Natural killer cell (primary cell): ENCODE results near the gene CLEC4E. TPM values are rescaled to one million over a fixed set of nuclear protein-coding genes. Genes with fewer than 3 reads are reported as not detected.

Source experiments
- ATAC-seq, 3 donors: fragments of 150-1000 bp in 2 of 3; fragments of 200-7000 bp in 1 of 3; cut with Tn5 transposase; 1 replicate in 1 of 3; 2 replicates in 2 of 3; pipeline ENCODE4 v1.10.0; 2021; ENCODE audit warnings: mild to moderate bottlenecking in 2 of 3, moderate library complexity in 2 of 3
- DNase-seq, 2 donors: peaks; one replicate each; pipeline versions ENCODE4 v3.0.0 to v3.0.0-alpha.2; 2013 to 2021; ENCODE audit warnings: mixed read lengths in 1 of 2
- H3K27ac ChIP-seq: one replicate; pipeline ENCODE4 v1.5.1; 2013; ENCODE audit warnings: mild to moderate bottlenecking, low read length
- H3K27me3 ChIP-seq: one replicate; pipeline ENCODE4 v1.6.1; 2013; ENCODE audit warnings: low read length; ENCODE audit not compliant: control insufficient read depth, insufficient read depth
- H3K36me3 ChIP-seq: one replicate; pipeline ENCODE4 v1.6.1; 2013; ENCODE audit warnings: low read length; ENCODE audit not compliant: control insufficient read depth, insufficient read depth
- H3K4me1 ChIP-seq: one replicate; pipeline ENCODE4 v1.6.1; 2013; ENCODE audit warnings: low read length; ENCODE audit not compliant: control insufficient read depth, insufficient read depth
- H3K4me3 ChIP-seq: one replicate; pipeline ENCODE4 v1.5.1; 2013; ENCODE audit warnings: low read length
- H3K9me3 ChIP-seq: one replicate; pipeline ENCODE4 v1.6.1; 2013; ENCODE audit warnings: low read length; ENCODE audit not compliant: control insufficient read depth, insufficient read depth
- H3K27ac Mint-ChIP-seq, 2 donors: one replicate each; pipeline ENCODE4 v1.8.0; 2022; ENCODE audit warnings: mild to moderate bottlenecking in 2 of 2, mixed read lengths in 2 of 2, moderate library complexity in 1 of 2
- H3K27me3 Mint-ChIP-seq, 2 donors: one replicate each; pipeline ENCODE4 v1.8.0; 2022; ENCODE audit warnings: low read depth in 2 of 2, mixed read lengths in 2 of 2
- H3K36me3 Mint-ChIP-seq: one replicate; pipeline ENCODE4 v1.8.0; 2022; ENCODE audit warnings: mixed read lengths
- H3K4me1 Mint-ChIP-seq, 2 donors: one replicate each; pipeline ENCODE4 v1.8.0; 2022; ENCODE audit warnings: mixed read lengths in 2 of 2
- H3K4me3 Mint-ChIP-seq: one replicate; pipeline ENCODE4 v1.8.0; 2022; ENCODE audit warnings: mild to moderate bottlenecking, moderate library complexity, mixed read lengths
- H3K9me3 Mint-ChIP-seq, 2 donors: one replicate each; pipeline ENCODE4 v1.8.0; 2022; ENCODE audit warnings: mixed read lengths in 2 of 2
- WGBS: methylation state at CpG from one replicate; pipeline ENCODE4 v1.1.7; 2013; ENCODE audit warnings: missing lambda C conversion rate; ENCODE audit not compliant: insufficient coverage; 5-methylcytosine and 5-hydroxymethylcytosine counted together
- intact Hi-C: fragments of 100-400 bp; cut with micrococcal nuclease; formaldehyde crosslinking; loops from one replicate; pipeline ENCODE4 v1.14.2; 2022
- total RNA-seq, 4 donors: library from RNA; stranded (reverse); fragments of 120-200 nt in 1 of 4; gene quantifications; one replicate each; pipeline versions ENCODE4 v1.2.3 to v1.2.4, GENCODE V29; 2013 to 2022
- TF ChIP-seq, protein P1 (sequence below): fragments of 200-600 bp; IDR thresholded peaks from one replicate; pipeline ENCODE4 v1.8.0; 2022; ENCODE audit warnings: antibody characterized with exemption

CLEC4E gene
- total RNA-seq, 3 donors from 2014 or later (not counting 1 experiment from before 2014, with no cell fraction given), result 3.3 to 9.1 TPM; not detected in 1

DNA sequence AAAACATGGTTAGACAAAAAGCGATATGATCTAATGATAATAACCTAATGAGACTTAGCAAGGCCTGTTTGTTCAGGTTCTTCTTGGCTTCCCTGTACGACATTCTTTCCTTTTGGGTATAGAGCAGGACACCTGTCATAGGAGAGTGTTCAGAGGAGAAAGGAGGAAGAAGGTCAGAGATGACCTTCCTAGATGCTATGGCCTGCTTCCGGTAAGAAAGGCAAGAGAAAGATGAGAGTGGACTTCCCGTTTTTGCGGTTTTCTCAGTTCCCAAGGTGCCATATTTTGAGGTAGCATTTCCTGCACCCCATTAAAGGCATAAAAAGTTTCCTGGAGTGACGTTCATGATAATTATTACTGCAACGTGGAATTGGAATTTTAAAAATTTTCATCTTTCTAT is 8.7 kb downstream of the CLEC4E start:
- TF ChIP-seq, protein P1, sequence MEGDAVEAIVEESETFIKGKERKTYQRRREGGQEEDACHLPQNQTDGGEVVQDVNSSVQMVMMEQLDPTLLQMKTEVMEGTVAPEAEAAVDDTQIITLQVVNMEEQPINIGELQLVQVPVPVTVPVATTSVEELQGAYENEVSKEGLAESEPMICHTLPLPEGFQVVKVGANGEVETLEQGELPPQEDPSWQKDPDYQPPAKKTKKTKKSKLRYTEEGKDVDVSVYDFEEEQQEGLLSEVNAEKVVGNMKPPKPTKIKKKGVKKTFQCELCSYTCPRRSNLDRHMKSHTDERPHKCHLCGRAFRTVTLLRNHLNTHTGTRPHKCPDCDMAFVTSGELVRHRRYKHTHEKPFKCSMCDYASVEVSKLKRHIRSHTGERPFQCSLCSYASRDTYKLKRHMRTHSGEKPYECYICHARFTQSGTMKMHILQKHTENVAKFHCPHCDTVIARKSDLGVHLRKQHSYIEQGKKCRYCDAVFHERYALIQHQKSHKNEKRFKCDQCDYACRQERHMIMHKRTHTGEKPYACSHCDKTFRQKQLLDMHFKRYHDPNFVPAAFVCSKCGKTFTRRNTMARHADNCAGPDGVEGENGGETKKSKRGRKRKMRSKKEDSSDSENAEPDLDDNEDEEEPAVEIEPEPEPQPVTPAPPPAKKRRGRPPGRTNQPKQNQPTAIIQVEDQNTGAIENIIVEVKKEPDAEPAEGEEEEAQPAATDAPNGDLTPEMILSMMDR, result no peak
- Mint-ChIP-seq H3K9me3 (no peaks in the 10 kb centered on the region), H3K4me3 (no peak overlapping the region), H3K27ac (no peak overlapping the region), H3K36me3 (no peaks in the 10 kb centered on the region), H3K4me1 (no peaks in the 10 kb centered on the region), H3K27me3 (peaks cover 18 to 32% of the 10 kb centered on the region in 2 donors)
- Histone ChIP-seq H3K36me3 (no peaks in the 10 kb centered on the region), H3K4me3 (no peak overlapping the region), H3K4me1 (no peaks in the 10 kb centered on the region), H3K27ac (no peak overlapping the region), H3K9me3 (no peaks in the 10 kb centered on the region), H3K27me3 (peaks cover 6% of the 10 kb centered on the region)
- 81% methylated on average over 5 of the region's 7 CpGs for WGBS
- ATAC-seq (no peak), DNase-seq (no peak)
- intact Hi-C loops, result no loop called here

DNA sequence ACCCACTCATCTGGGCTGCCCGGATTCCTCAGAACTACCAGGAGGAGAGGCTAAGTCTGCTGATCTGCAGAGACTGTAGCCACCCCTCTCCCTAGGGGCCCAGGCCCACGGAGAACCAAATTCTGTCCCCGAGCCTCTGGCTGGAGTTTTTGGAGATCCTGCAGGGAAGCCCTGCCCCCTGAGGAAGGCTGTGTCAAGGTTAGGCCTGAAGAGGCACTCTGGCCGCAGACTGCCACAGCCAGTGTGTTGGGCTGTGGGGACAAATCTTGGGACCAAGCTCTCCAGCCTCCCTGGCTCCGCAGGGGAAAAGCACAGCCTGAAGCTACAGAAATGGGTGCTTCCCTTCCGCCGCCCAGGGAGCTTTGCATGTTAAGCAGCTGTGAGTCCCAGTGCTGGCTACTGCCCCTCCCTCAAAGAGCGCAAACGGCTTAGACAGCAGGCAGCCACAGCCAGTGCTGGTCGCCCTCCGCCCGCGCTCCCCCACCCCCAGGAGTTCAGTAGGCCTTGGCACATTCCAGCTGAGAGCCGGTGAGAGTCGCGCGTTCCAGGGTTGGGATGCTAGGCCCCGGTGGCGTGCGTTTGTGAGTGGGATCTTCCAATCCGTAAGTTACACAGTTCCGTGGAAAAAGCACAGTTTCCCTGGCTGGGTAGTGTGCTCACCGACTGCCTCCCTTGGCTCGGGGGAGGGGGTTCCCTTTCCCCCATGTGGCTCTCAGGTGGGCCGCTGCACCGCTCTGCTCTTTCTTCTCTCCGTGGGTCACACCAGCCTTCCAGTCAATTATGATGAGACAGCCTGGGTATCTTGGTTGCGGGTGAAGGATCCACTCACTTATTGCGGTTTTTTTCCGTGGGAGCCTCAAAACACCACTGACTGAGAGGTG is 13.2 kb downstream of the CLEC4E start:
- Mint-ChIP-seq H3K27me3 (peaks cover 26 to 39% of the 10 kb centered on the region in 2 donors), H3K4me1 (no peaks in the 10 kb centered on the region), H3K9me3 (peaks cover 2 to 5% of the 10 kb centered on the region in 2 donors), H3K4me3 (no peak overlapping the region), H3K36me3 (no peaks in the 10 kb centered on the region), H3K27ac (no peak overlapping the region)
- DNase-seq (no peak), ATAC-seq (no peak)
- WGBS, result 96% methylated on average over 29 of the region's 30 CpGs
- intact Hi-C loops, result no loop called here
- H3K4me1 ChIP-seq, result no peaks in the 10 kb centered on the region
- no peak overlapping the region for H3K27ac ChIP-seq
- TF ChIP-seq, protein P1, result no peak
- H3K27me3 ChIP-seq, result peaks cover 6% of the 10 kb centered on the region
- H3K4me3 ChIP-seq, result no peak overlapping the region
- H3K36me3 ChIP-seq, result no peaks in the 10 kb centered on the region
- no peaks in the 10 kb centered on the region for H3K9me3 ChIP-seq

DNA sequence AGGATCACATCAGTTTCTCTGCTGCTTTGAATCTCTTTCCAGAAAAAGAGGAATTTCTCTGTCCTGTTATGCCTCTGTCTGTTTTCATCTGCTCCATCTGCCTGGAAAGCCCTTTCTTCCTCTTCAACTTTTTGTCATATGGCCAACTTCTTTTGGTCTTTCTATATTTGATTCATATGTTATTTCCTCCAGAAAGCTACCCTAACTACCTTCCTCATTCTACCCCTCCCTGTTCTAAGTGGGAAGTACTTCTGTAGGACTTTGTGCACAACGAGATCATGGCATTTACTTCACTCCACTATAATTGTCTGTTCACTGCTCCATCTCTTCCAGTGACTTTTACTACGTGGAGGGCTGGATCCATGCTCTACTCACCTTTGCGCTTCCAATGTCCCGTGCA is 21.5 kb downstream of the CLEC4E start:
- TF ChIP-seq, protein P1, result no peak
- intact Hi-C loops, result no loop called here
- H3K36me3 Mint-ChIP-seq, result no peaks in the 10 kb centered on the region
- no peak overlapping the region for H3K4me3 Mint-ChIP-seq
- no peaks in the 10 kb centered on the region for H3K9me3 Mint-ChIP-seq
- no peaks in the 10 kb centered on the region for H3K9me3 ChIP-seq
- DNase-seq, result no peak
- H3K4me1 ChIP-seq, result no peaks in the 10 kb centered on the region
- WGBS, result 55% methylated on average over 4 of the region's 4 CpGs
- no peak for ATAC-seq
- no peaks in the 10 kb centered on the region for H3K4me1 Mint-ChIP-seq
- peaks cover 5% of the 10 kb centered on the region for H3K27me3 ChIP-seq
- no peak overlapping the region for H3K27ac ChIP-seq
- no peaks in the 10 kb centered on the region for H3K36me3 ChIP-seq
- no peak overlapping the region for H3K27ac Mint-ChIP-seq
- peaks cover 10 to 56% of the 10 kb centered on the region in 2 donors for H3K27me3 Mint-ChIP-seq
- H3K4me3 ChIP-seq, result no peak overlapping the region
